ENCODE data around the gene TBX1.

- TF ChIP-seq CTCF (IDR thresholded peaks at IDR 0.05) (no peak), POLR2AphosphoS5 (IDR thresholded peaks at IDR 0.05) (peak in 2 of 3 donors; percentile 38 to 55)
Measured at GRCh38 chr22:19799322-19800190, 39.0 kb downstream of the TBX1 start.
